Measurements from ENCODE around the gene TMEM9B. TPM values are rescaled to one million over a fixed set of nuclear protein-coding genes. Genes with fewer than 3 reads are reported as not detected.

Gene TMEM9B
- total and polyA plus RNA-seq, 2 experiments from 2014 or later = 10.4 to 12.9 TPM

GRCh38 chr11:8926236-8926635 lies 38.0 kb downstream of the TMEM9B start (continued):
- TF ChIP-seq ZNF462 (CRISPR knock-in tag; IDR thresholded peaks at IDR 0.05) = no peak
- TF ChIP-seq EZH2phosphoT487 (IDR thresholded peaks at IDR 0.05; ENCODE audit: unreplicated experiment) = no peak
- no peak for TF ChIP-seq CTCF (conservative IDR thresholded peaks at IDR 0.05; ENCODE audit: low read depth in 2 of 2)
- TF ChIP-seq JUNB (IDR thresholded peaks at IDR 0.05; ENCODE audit: unreplicated experiment) = no peak
- TF ChIP-seq POLR2AphosphoS5 (IDR thresholded peaks at IDR 0.05; ENCODE audit: low read depth) = no peak
- TF ChIP-seq, protein P1, sequence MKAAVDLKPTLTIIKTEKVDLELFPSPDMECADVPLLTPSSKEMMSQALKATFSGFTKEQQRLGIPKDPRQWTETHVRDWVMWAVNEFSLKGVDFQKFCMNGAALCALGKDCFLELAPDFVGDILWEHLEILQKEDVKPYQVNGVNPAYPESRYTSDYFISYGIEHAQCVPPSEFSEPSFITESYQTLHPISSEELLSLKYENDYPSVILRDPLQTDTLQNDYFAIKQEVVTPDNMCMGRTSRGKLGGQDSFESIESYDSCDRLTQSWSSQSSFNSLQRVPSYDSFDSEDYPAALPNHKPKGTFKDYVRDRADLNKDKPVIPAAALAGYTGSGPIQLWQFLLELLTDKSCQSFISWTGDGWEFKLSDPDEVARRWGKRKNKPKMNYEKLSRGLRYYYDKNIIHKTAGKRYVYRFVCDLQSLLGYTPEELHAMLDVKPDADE (IDR thresholded peaks at IDR 0.05) = no peak
- TF ChIP-seq CREB1 (CRISPR knock-in tag; IDR thresholded peaks at IDR 0.05; ENCODE audit: low read depth) = no peak
- TF ChIP-seq ZNF114 (CRISPR knock-in tag; IDR thresholded peaks at IDR 0.05) = no peak

All from GM23338 (cell line).